ENCODE data around the gene MYH11. TPM values are rescaled to one million over a fixed set of nuclear protein-coding genes. Genes with fewer than 3 reads are reported as not detected.

The MYH11 gene
- total and polyA plus RNA-seq, 2 experiments from 2014 or later: 2.0 to 12.2 TPM

GRCh38 chr16:15776572-15776971, 80.3 kb downstream of the MYH11 start:
- no peaks in the 10 kb centered on the region for H3K36me3 ChIP-seq

GRCh38 chr16:15775663-15776304, 81.0 kb downstream of the MYH11 start:
- Histone ChIP-seq H3K4me1 (ENCODE audit: low read depth) (no peaks in the 10 kb centered on the region), H3K27ac (no peak overlapping the region), H3K9me3 (ENCODE audit: low read depth) (no peaks in the 10 kb centered on the region), H3K36me3 (no peaks in the 10 kb centered on the region), H3K27me3 (peaks cover 93% of the 10 kb centered on the region), H3K4me3 (no peak overlapping the region)
- DNase-seq (ENCODE audit: low read depth in 1 of 2, low spot score in 1 of 2): peak in 1 of 2 donors; percentile 37
- TF ChIP-seq CTCF (IDR thresholded peaks at IDR 0.05; ENCODE audit: low read depth, low read length): no peak

More at GRCh38 chr16:15776572-15776971, 80.3 kb downstream of the MYH11 start:
- no peaks in the 10 kb centered on the region for H3K9me3 ChIP-seq (ENCODE audit: low read depth)
- H3K4me3 ChIP-seq: no peak overlapping the region
- H3K27ac ChIP-seq: no peak overlapping the region
- peaks cover 94% of the 10 kb centered on the region for H3K27me3 ChIP-seq
- no peak for TF ChIP-seq CTCF (IDR thresholded peaks at IDR 0.05; ENCODE audit: low read depth, low read length)
- H3K4me1 ChIP-seq (ENCODE audit: low read depth): no peaks in the 10 kb centered on the region
- no peak for DNase-seq (ENCODE audit: low read depth in 1 of 2, low spot score in 1 of 2)

GRCh38 chr16:15775209-15775608, 81.6 kb downstream of the MYH11 start:
- TF ChIP-seq CTCF (IDR thresholded peaks at IDR 0.05; ENCODE audit: low read depth, low read length): no peak
- peaks cover 95% of the 10 kb centered on the region for H3K27me3 ChIP-seq
- DNase-seq (ENCODE audit: low read depth in 1 of 2, low spot score in 1 of 2): peak in 1 of 2 donors; percentile 44
- no peak overlapping the region for H3K27ac ChIP-seq
- H3K36me3 ChIP-seq: no peaks in the 10 kb centered on the region
- no peaks in the 10 kb centered on the region for H3K9me3 ChIP-seq (ENCODE audit: low read depth)
- no peak overlapping the region for H3K4me3 ChIP-seq
- H3K4me1 ChIP-seq (ENCODE audit: low read depth): no peaks in the 10 kb centered on the region

GRCh38 chr16:15773968-15774367, 82.9 kb downstream of the MYH11 start:
- no peak overlapping the region for H3K4me3 ChIP-seq
- no peaks in the 10 kb centered on the region for H3K36me3 ChIP-seq
- peak in 1 of 2 donors; percentile 28 for DNase-seq (ENCODE audit: low read depth in 1 of 2, low spot score in 1 of 2)
- peaks cover 94% of the 10 kb centered on the region for H3K27me3 ChIP-seq
- no peaks in the 10 kb centered on the region for H3K9me3 ChIP-seq (ENCODE audit: low read depth)
- no peak overlapping the region for H3K27ac ChIP-seq
- TF ChIP-seq CTCF (IDR thresholded peaks at IDR 0.05; ENCODE audit: low read depth, low read length): no peak
- no peaks in the 10 kb centered on the region for H3K4me1 ChIP-seq (ENCODE audit: low read depth)

- Histone ChIP-seq H3K27ac (no peak overlapping the region), H3K9me3 (ENCODE audit: low read depth) (no peaks in the 10 kb centered on the region), H3K27me3 (peaks cover 82% of the 10 kb centered on the region), H3K36me3 (no peaks in the 10 kb centered on the region), H3K4me1 (ENCODE audit: low read depth) (no peaks in the 10 kb centered on the region), H3K4me3 (no peak overlapping the region)
- no peak for DNase-seq (ENCODE audit: low read depth in 1 of 2, low spot score in 1 of 2)
- TF ChIP-seq CTCF (IDR thresholded peaks at IDR 0.05; ENCODE audit: low read depth, low read length): no peak
Measured at GRCh38 chr16:15772579-15773293, 84.1 kb downstream of the MYH11 start.

Measured in cardiac muscle cell (in vitro differentiated cells and primary cell).